Astrocyte (in vitro differentiated cells and primary cell): Measurements from ENCODE around the gene LLPH. TPM values are rescaled to one million over a fixed set of nuclear protein-coding genes. Genes with fewer than 3 reads are reported as not detected.

Source experiments
- DNase-seq: peaks from one replicate; pipeline ENCODE4 v3.0.0-alpha.2; 2010; ENCODE audit warnings: low read depth
- FAIRE-seq: peaks from 2 replicates; lab custom pipeline; 2011; peaks lifted over from hg19 to GRCh38; lab: Jason Lieb, UNC
- H2AFZ ChIP-seq: 2 replicates; pipeline ENCODE4 v1.6.0; 2012; ENCODE audit warnings: low read depth, low read length, inconsistent platforms
- H3K27ac ChIP-seq: 2 replicates; pipeline ENCODE4 v1.5.1; 2011; ENCODE audit warnings: low read depth, low read length, inconsistent platforms
- H3K27me3 ChIP-seq: 2 replicates; pipeline ENCODE4 v1.6.0; 2011; ENCODE audit warnings: low read length, inconsistent platforms; ENCODE audit not compliant: insufficient read depth
- H3K36me3 ChIP-seq: 2 replicates; pipeline ENCODE4 v1.5.1; 2011; ENCODE audit warnings: low read length, inconsistent platforms; ENCODE audit not compliant: insufficient read depth
- H3K4me1 ChIP-seq: 2 replicates; pipeline ENCODE4 v1.5.1; 2011; ENCODE audit warnings: low read length, inconsistent platforms; ENCODE audit not compliant: insufficient read depth
- H3K4me2 ChIP-seq: 2 replicates; pipeline ENCODE4 v1.6.0; 2012; ENCODE audit warnings: low read length, inconsistent platforms
- H3K4me3 ChIP-seq: 2 replicates; pipeline ENCODE4 v1.5.1; 2011; ENCODE audit warnings: low read depth, mild to moderate bottlenecking, low read length, inconsistent platforms; ENCODE audit not compliant: insufficient read depth
- H3K79me2 ChIP-seq: 2 replicates; pipeline ENCODE4 v1.6.0; 2012; ENCODE audit warnings: mild to moderate bottlenecking, low read length, inconsistent platforms; ENCODE audit not compliant: insufficient read depth
- H3K9ac ChIP-seq: 2 replicates; pipeline ENCODE4 v1.6.0; 2012; ENCODE audit warnings: mild to moderate bottlenecking, low read length, inconsistent platforms
- H3K9me3 ChIP-seq: 2 replicates; pipeline ENCODE4 v1.5.1; 2012; ENCODE audit warnings: low read depth, mild to moderate bottlenecking, low read length, inconsistent platforms; ENCODE audit not compliant: insufficient read depth
- H4K20me1 ChIP-seq: 2 replicates; pipeline ENCODE4 v1.6.0; 2012; ENCODE audit warnings: low read length, inconsistent platforms; ENCODE audit not compliant: insufficient read depth
- H3K27ac Mint-ChIP-seq: one replicate; pipeline ENCODE4 v1.8.0; 2021; ENCODE audit warnings: mild to moderate bottlenecking, mixed read lengths; ENCODE audit not compliant: unreplicated experiment
- H3K27me3 Mint-ChIP-seq: one replicate; pipeline ENCODE4 v1.8.0; 2021; ENCODE audit warnings: low read depth, mixed read lengths; ENCODE audit not compliant: unreplicated experiment
- H3K36me3 Mint-ChIP-seq: one replicate; pipeline ENCODE4 v1.8.0; 2021; ENCODE audit warnings: low read depth, mixed read lengths; ENCODE audit not compliant: unreplicated experiment
- H3K4me1 Mint-ChIP-seq: one replicate; pipeline ENCODE4 v1.8.0; 2021; ENCODE audit warnings: low read depth, mixed read lengths; ENCODE audit not compliant: unreplicated experiment
- H3K4me3 Mint-ChIP-seq: one replicate; pipeline ENCODE4 v1.8.0; 2021; ENCODE audit warnings: mild to moderate bottlenecking, moderate library complexity, mixed read lengths; ENCODE audit not compliant: unreplicated experiment
- H3K9me3 Mint-ChIP-seq: one replicate; pipeline ENCODE4 v1.8.0; 2021; ENCODE audit warnings: mild to moderate bottlenecking, mixed read lengths; ENCODE audit not compliant: unreplicated experiment
- EZH2 ChIP-seq: IDR thresholded peaks from 2 replicates; pipeline ENCODE4 v1.6.1; 2012; ENCODE audit warnings: mild to moderate bottlenecking, low read length, inconsistent platforms; ENCODE audit not compliant: insufficient read depth
- total RNA-seq: library from RNA; stranded (reverse); gene quantifications from 2 replicates; pipeline ENCODE4 v1.2.1, GENCODE V29; 2021
- TF ChIP-seq, protein P1 (sequence below): IDR thresholded peaks from 2 replicates; pipeline ENCODE4 v1.5.1; 2011; ENCODE audit warnings: low read depth, mild to moderate bottlenecking, inconsistent platforms, low read length, moderate library complexity; ENCODE audit not compliant: insufficient read depth

LLPH gene
- total RNA-seq, 1 donor from 2014 or later, result 37.3 TPM

DNA sequence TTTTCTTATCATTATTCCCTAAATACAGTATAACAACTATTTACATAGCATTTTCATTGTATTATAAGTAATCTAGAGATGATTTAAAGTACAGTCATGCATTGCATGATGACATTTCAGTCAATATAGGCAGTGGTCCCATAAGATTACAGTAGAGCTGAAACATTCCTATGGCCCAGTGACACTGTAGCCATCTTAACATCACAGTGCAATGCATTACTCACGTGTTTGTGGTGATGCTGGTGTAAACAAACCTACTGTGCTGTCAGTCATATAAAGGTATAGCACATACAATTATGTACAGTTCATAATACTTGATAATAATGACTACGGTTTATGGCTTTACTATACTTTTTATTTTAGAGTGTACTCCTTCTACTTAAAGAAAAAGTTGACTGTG is 13.3 kb downstream of the LLPH start:
- no peak overlapping the region for H3K27ac Mint-ChIP-seq

DNA sequence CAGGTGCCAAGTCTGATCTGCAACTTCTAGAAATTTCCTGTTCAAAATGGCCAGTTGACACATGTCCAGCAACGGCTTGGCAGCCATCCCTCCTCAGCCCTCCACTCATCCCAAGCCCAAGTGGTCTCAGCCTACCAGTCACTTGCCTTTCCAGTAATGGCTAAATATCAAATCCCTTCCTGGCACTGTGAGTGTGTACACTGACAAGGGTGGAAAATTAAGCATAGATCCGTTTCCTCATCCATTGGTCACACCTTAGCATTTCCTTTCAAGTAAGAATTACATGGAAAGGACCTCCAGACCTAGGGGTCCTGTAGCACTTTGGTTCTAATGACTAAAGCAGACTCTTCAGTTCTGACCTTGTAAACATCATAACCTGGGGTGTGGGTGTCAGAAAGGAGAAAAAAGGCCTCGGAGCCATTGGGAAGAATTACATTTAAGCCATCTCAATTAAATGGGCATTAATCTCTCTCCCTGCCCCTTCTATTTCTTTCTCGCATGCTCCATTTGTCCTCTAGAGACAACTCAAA is 15.4 kb downstream of the LLPH start:
- Mint-ChIP-seq H3K36me3 (peaks cover 2% of the 10 kb centered on the region), H3K9me3 (no peaks in the 10 kb centered on the region), H3K4me3 (no peak overlapping the region), H3K27me3 (no peaks in the 10 kb centered on the region), H3K27ac (no peak overlapping the region), H3K4me1 (peaks cover 4% of the 10 kb centered on the region)
- Histone ChIP-seq H3K27me3 (no peaks in the 10 kb centered on the region), H3K27ac (no peak overlapping the region), H3K4me2 (no peak overlapping the region), H3K4me1 (no peaks in the 10 kb centered on the region), H4K20me1 (no peaks in the 10 kb centered on the region), H3K9ac (no peak overlapping the region), H2AFZ (no peak overlapping the region), H3K79me2 (no peaks in the 10 kb centered on the region), H3K9me3 (no peaks in the 10 kb centered on the region), H3K4me3 (no peak overlapping the region), H3K36me3 (no peaks in the 10 kb centered on the region)
- TF ChIP-seq, protein P1, sequence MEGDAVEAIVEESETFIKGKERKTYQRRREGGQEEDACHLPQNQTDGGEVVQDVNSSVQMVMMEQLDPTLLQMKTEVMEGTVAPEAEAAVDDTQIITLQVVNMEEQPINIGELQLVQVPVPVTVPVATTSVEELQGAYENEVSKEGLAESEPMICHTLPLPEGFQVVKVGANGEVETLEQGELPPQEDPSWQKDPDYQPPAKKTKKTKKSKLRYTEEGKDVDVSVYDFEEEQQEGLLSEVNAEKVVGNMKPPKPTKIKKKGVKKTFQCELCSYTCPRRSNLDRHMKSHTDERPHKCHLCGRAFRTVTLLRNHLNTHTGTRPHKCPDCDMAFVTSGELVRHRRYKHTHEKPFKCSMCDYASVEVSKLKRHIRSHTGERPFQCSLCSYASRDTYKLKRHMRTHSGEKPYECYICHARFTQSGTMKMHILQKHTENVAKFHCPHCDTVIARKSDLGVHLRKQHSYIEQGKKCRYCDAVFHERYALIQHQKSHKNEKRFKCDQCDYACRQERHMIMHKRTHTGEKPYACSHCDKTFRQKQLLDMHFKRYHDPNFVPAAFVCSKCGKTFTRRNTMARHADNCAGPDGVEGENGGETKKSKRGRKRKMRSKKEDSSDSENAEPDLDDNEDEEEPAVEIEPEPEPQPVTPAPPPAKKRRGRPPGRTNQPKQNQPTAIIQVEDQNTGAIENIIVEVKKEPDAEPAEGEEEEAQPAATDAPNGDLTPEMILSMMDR, result no peak
- TF ChIP-seq EZH2, result no peak
- no peak for DNase-seq
- FAIRE-seq, result no peak

More for the DNA sequence above, 13.3 kb downstream of the LLPH start:
- no peaks in the 10 kb centered on the region for H4K20me1 ChIP-seq
- Mint-ChIP-seq H3K27me3 (no peaks in the 10 kb centered on the region), H3K36me3 (peaks cover 2% of the 10 kb centered on the region), H3K9me3 (no peaks in the 10 kb centered on the region), H3K4me1 (no peaks in the 10 kb centered on the region), H3K4me3 (no peak overlapping the region)
- H3K27ac ChIP-seq, result no peak overlapping the region
- no peak overlapping the region for H2AFZ ChIP-seq
- no peaks in the 10 kb centered on the region for H3K4me1 ChIP-seq
- FAIRE-seq (no peak), DNase-seq (no peak)
- H3K27me3 ChIP-seq, result no peaks in the 10 kb centered on the region
- no peaks in the 10 kb centered on the region for H3K9me3 ChIP-seq
- H3K79me2 ChIP-seq, result no peaks in the 10 kb centered on the region
- H3K36me3 ChIP-seq, result no peaks in the 10 kb centered on the region
- TF ChIP-seq EZH2, result no peak
- TF ChIP-seq, protein P1, result no peak
- H3K9ac ChIP-seq, result no peak overlapping the region
- no peak overlapping the region for H3K4me3 ChIP-seq
- H3K4me2 ChIP-seq, result no peak overlapping the region

DNA sequence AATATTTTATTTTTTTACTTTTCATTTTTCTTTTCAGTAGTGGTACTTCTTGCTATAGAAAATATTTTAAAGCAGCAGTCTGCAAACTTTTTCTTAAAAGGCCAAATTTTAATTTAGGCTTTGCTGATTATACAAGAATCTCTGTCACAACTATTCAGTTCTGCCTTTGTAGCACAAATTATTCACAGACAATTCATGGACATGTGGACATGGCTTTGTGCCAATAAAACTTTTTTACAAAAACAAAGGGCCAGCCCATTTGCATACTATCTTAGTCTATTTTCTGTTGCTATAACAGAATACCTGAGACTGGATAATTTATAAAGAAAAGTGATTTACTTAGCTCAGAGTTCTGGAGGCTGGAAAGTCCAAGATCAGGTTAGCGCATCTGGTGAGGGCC is 17.1 kb downstream of the LLPH start:
- no peak overlapping the region for H3K4me2 ChIP-seq
- no peak overlapping the region for H3K27ac Mint-ChIP-seq
- peaks cover 4% of the 10 kb centered on the region for H3K4me1 Mint-ChIP-seq
- no peaks in the 10 kb centered on the region for H3K79me2 ChIP-seq
- FAIRE-seq (no peak), DNase-seq (no peak)
- no peak overlapping the region for H3K27ac ChIP-seq
- H3K4me3 ChIP-seq, result no peak overlapping the region
- H3K4me1 ChIP-seq, result no peaks in the 10 kb centered on the region
- H3K9me3 Mint-ChIP-seq, result no peaks in the 10 kb centered on the region
- no peak overlapping the region for H2AFZ ChIP-seq
- peaks cover 2% of the 10 kb centered on the region for H3K36me3 Mint-ChIP-seq
- H3K27me3 Mint-ChIP-seq, result no peaks in the 10 kb centered on the region
- no peaks in the 10 kb centered on the region for H3K27me3 ChIP-seq
- H3K9me3 ChIP-seq, result no peaks in the 10 kb centered on the region
- no peak for TF ChIP-seq EZH2
- TF ChIP-seq, protein P1, result no peak
- H3K4me3 Mint-ChIP-seq, result no peak overlapping the region
- H4K20me1 ChIP-seq, result no peaks in the 10 kb centered on the region
- H3K36me3 ChIP-seq, result no peaks in the 10 kb centered on the region
- H3K9ac ChIP-seq, result no peak overlapping the region
